IMR-90 (cell line): ENCODE data around the gene PPP1R9A.

Experiments used
- CEBPB ChIP-seq: IDR thresholded peaks from 2 replicates; pipeline ENCODE4 v1.6.1; 2012; ENCODE audit warnings: low read depth, low read length, improper control_type of control experiment
- CHD1 ChIP-seq: IDR thresholded peaks from 2 replicates; pipeline ENCODE4 v1.6.1; 2012; ENCODE audit warnings: low read depth, low read length, improper control_type of control experiment
- CTCF ChIP-seq: conservative IDR thresholded peaks from 2 replicates; pipeline ENCODE4 v1.5.1; 2012; ENCODE audit warnings: mild to moderate bottlenecking, low read depth, low read length, improper control_type of control experiment
- ELK1 ChIP-seq: fragments of 150-350 bp; IDR thresholded peaks from 2 replicates; pipeline ENCODE4 v1.6.1; 2016; ENCODE audit warnings: low read depth, mild to moderate bottlenecking, low read length, moderate library complexity, borderline replicate concordance
- FOS ChIP-seq: fragments of 150-350 bp; IDR thresholded peaks from 2 replicates; pipeline ENCODE4 v1.6.1; 2016; ENCODE audit warnings: low read depth, low read length
- MAFK ChIP-seq: IDR thresholded peaks from 2 replicates; pipeline ENCODE4 v1.6.1; 2012; ENCODE audit warnings: low read depth, low read length, improper control_type of control experiment
- NFE2L2 ChIP-seq: fragments of 150-350 bp; IDR thresholded peaks from 2 replicates; pipeline ENCODE4 v1.6.1; 2016; ENCODE audit warnings: low read depth, mild to moderate bottlenecking, low read length
- POLR2A ChIP-seq: IDR thresholded peaks from 2 replicates; pipeline ENCODE4 v1.6.1; 2012; ENCODE audit warnings: mild to moderate bottlenecking, low read depth, low read length
- RAD21 ChIP-seq: IDR thresholded peaks from 2 replicates; pipeline ENCODE4 v1.6.1; 2012; ENCODE audit warnings: low read length, improper control_type of control experiment
- RCOR1 ChIP-seq: IDR thresholded peaks from 2 replicates; pipeline ENCODE4 v1.6.1; 2012; ENCODE audit warnings: mild to moderate bottlenecking, low read length, improper control_type of control experiment; ENCODE audit not compliant: insufficient replicate concordance
- RFX5 ChIP-seq: IDR thresholded peaks from 2 replicates; pipeline ENCODE4 v1.8.0; 2012; ENCODE audit warnings: low read depth, mild to moderate bottlenecking, low read length, moderate library complexity
- SMC3 ChIP-seq: fragments of 150-350 bp; IDR thresholded peaks from 2 replicates; pipeline ENCODE4 v1.6.1; 2016; ENCODE audit warnings: low read depth, mild to moderate bottlenecking, antibody characterized with exemption, low read length, moderate library complexity

GRCh38 chr7:94888551-94888950, 18.8 kb upstream of the PPP1R9A start:
- TF ChIP-seq CTCF (no peak), CEBPB (no peak), RFX5 (no peak), POLR2A (no peak), FOS (no peak), MAFK (no peak), ELK1 (no peak), NFE2L2 (no peak), RAD21 (no peak), CHD1 (no peak), RCOR1 (no peak), SMC3 (no peak)
